IMR-90 (cell line): ENCODE data around the gene RPS15. TPM values are rescaled to one million over a fixed set of nuclear protein-coding genes. Genes with fewer than 3 reads are reported as not detected.

Experiments
- ATAC-seq: fragments of 200-7000 bp; cut with Tn5 transposase; 2 replicates; pipeline ENCODE4 v1.9.1; 2020; ENCODE audit warnings: low read depth, mild to moderate bottlenecking, moderate library complexity
- BruUV-seq: library from RNA; stranded (reverse); fragments of 400-500 nt; replicated peaks from 2 replicates; lab custom pipeline; 2021; lab: Mats Ljungman, UMichigan
- CTCF ChIA-PET: fragments of 300-600 bp; formaldehyde crosslinking; extraction: SDS; loops from one replicate; lab custom pipeline; 2021; ENCODE audit warnings: antibody characterized with exemption; lab: Yijun Ruan, JAX
- POLR2A ChIA-PET: fragments of 300-600 bp; sonication (Branson Sonifier 250); formaldehyde crosslinking; loops from one replicate; lab custom pipeline; 2022; ENCODE audit warnings: antibody characterized with exemption; ENCODE audit not compliant: unreplicated experiment; lab: Charles Lee
- DNase-seq: peaks from one replicate; pipeline ENCODE4 v3.0.0; 2013
- H2AFZ ChIP-seq: replicated peaks from 2 replicates; pipeline ENCODE3; 2013; ENCODE audit warnings: low read length, mild to moderate bottlenecking; ENCODE audit not compliant: poor library complexity
- H2AK5ac ChIP-seq: 2 replicates; pipeline ENCODE4 v1.6.1; 2013; ENCODE audit warnings: low read depth, low read length, inconsistent platforms
- H2AK9ac ChIP-seq: replicated peaks from 2 replicates; pipeline ENCODE3; 2013; ENCODE audit warnings: mild to moderate bottlenecking, low read depth, low read length, moderate library complexity; ENCODE audit not compliant: poor library complexity
- H2BK120ac ChIP-seq: 2 replicates; pipeline ENCODE4 v1.6.1; 2013; ENCODE audit warnings: low read depth, low read length, inconsistent platforms
- H2BK15ac ChIP-seq: 3 replicates; pipeline ENCODE4 v1.6.1; 2013; ENCODE audit warnings: low read depth, low read length, inconsistent platforms
- H2BK20ac ChIP-seq: 2 replicates; pipeline ENCODE4 v1.6.1; 2013; ENCODE audit warnings: low read depth, mild to moderate bottlenecking, inconsistent platforms, low read length, moderate library complexity
- H2BK5ac ChIP-seq: 2 replicates; pipeline ENCODE4 v1.6.1; 2013; ENCODE audit warnings: mild to moderate bottlenecking, low read depth, low read length, inconsistent platforms; ENCODE audit not compliant: poor library complexity, severe bottlenecking
- H3K14ac ChIP-seq: replicated peaks from 2 replicates; pipeline ENCODE4 v1.6.1; 2013; ENCODE audit warnings: low read depth, low read length, inconsistent platforms
- H3K18ac ChIP-seq: 2 replicates; pipeline ENCODE4 v1.6.1; 2013; ENCODE audit warnings: low read depth, low read length, control low read depth
- H3K23ac ChIP-seq: 2 replicates; pipeline ENCODE4 v1.6.1; 2013; ENCODE audit warnings: low read depth, low read length, inconsistent platforms
- H3K27ac ChIP-seq: 2 replicates; pipeline ENCODE4 v1.5.1; 2013; ENCODE audit warnings: mild to moderate bottlenecking, control low read depth, low read length; ENCODE audit not compliant: insufficient read depth
- H3K27me3 ChIP-seq: 2 replicates; pipeline ENCODE4 v1.6.1; 2013; ENCODE audit warnings: low read length; ENCODE audit not compliant: control insufficient read depth, insufficient read depth
- H3K36me3 ChIP-seq: 2 replicates; pipeline ENCODE4 v1.6.1; 2013; ENCODE audit warnings: low read length, mixed read lengths; ENCODE audit not compliant: control insufficient read depth, insufficient read depth
- H3K4ac ChIP-seq: 2 replicates; pipeline ENCODE4 v1.6.1; 2013; ENCODE audit warnings: low read depth, low read length, inconsistent platforms
- H3K4me1 ChIP-seq: 2 replicates; pipeline ENCODE4 v1.6.1; 2013; ENCODE audit warnings: low read length, mixed read lengths; ENCODE audit not compliant: control insufficient read depth, insufficient read depth
- H3K4me2 ChIP-seq: 2 replicates; pipeline ENCODE4 v1.6.1; 2013; ENCODE audit warnings: low read depth, mild to moderate bottlenecking, control low read depth, low read length, moderate library complexity
- H3K4me3 ChIP-seq: 2 replicates; pipeline ENCODE4 v1.5.1; 2013; ENCODE audit warnings: low read depth, mild to moderate bottlenecking, control low read depth, low read length, moderate library complexity; ENCODE audit not compliant: insufficient read depth
- H3K56ac ChIP-seq: 2 replicates; pipeline ENCODE4 v1.6.1; 2013; ENCODE audit warnings: low read length, inconsistent platforms; ENCODE audit not compliant: insufficient read depth; ENCODE audit errors: extremely low read depth
- H3K79me1 ChIP-seq, 2 experiments: 2 replicates each; pipeline ENCODE4 v1.6.1; 2013; ENCODE audit warnings: low read length in 2 of 2, inconsistent platforms in 1 of 2, low read depth in 1 of 2
- H3K9ac ChIP-seq: 2 replicates; pipeline ENCODE4 v1.6.1; 2013; ENCODE audit warnings: low read depth, low read length, control low read depth
- H3K9me1 ChIP-seq: 2 replicates; pipeline ENCODE4 v1.6.1; 2013; ENCODE audit warnings: low read length, inconsistent platforms; ENCODE audit not compliant: insufficient read depth
- H3K9me3 ChIP-seq: 2 replicates; pipeline ENCODE4 v1.6.1; 2013; ENCODE audit warnings: low read length; ENCODE audit not compliant: control insufficient read depth, insufficient read depth
- H4K20me1 ChIP-seq: 2 replicates; pipeline ENCODE4 v1.6.1; 2013; ENCODE audit warnings: low read length, inconsistent platforms; ENCODE audit not compliant: insufficient read depth
- H4K5ac ChIP-seq: 2 replicates; pipeline ENCODE4 v1.6.1; 2013; ENCODE audit warnings: mild to moderate bottlenecking, low read depth, low read length, control low read depth
- H4K8ac ChIP-seq, 2 experiments: 2 replicates each; pipeline ENCODE4 v1.6.1; 2013; ENCODE audit warnings: low read depth in 2 of 2, low read length in 2 of 2, control low read depth in 1 of 2, inconsistent platforms in 1 of 2
- H4K91ac ChIP-seq: 2 replicates; pipeline ENCODE4 v1.6.1; 2013; ENCODE audit warnings: low read depth, low read length, inconsistent platforms; ENCODE audit not compliant: insufficient read depth
- BHLHE40 ChIP-seq: fragments of 150-350 bp; IDR thresholded peaks from 2 replicates; pipeline ENCODE4 v1.6.1; 2016; ENCODE audit warnings: mild to moderate bottlenecking, low read depth, low read length
- FOS ChIP-seq: fragments of 150-350 bp; IDR thresholded peaks from 2 replicates; pipeline ENCODE4 v1.6.1; 2016; ENCODE audit warnings: low read depth, low read length
- MAZ ChIP-seq: IDR thresholded peaks from 2 replicates; pipeline ENCODE4 v1.6.1; 2012; ENCODE audit warnings: low read depth, mild to moderate bottlenecking, low read length, improper control_type of control experiment, moderate library complexity, borderline replicate concordance
- MXI1 ChIP-seq: IDR thresholded peaks from 2 replicates; pipeline ENCODE4 v1.6.1; 2012; ENCODE audit warnings: low read depth, mild to moderate bottlenecking, low read length, moderate library complexity, borderline replicate concordance
- POLR2A ChIP-seq: IDR thresholded peaks from 2 replicates; pipeline ENCODE4 v1.6.1; 2012; ENCODE audit warnings: mild to moderate bottlenecking, low read depth, low read length
- RAD21 ChIP-seq: IDR thresholded peaks from 2 replicates; pipeline ENCODE4 v1.6.1; 2012; ENCODE audit warnings: low read length, improper control_type of control experiment
- RCOR1 ChIP-seq: IDR thresholded peaks from 2 replicates; pipeline ENCODE4 v1.6.1; 2012; ENCODE audit warnings: mild to moderate bottlenecking, low read length, improper control_type of control experiment; ENCODE audit not compliant: insufficient replicate concordance
- SMC3 ChIP-seq: fragments of 150-350 bp; IDR thresholded peaks from 2 replicates; pipeline ENCODE4 v1.6.1; 2016; ENCODE audit warnings: low read depth, mild to moderate bottlenecking, antibody characterized with exemption, low read length, moderate library complexity
- WGBS, 2 experiments: methylation state at CpG; one replicate each; pipeline versions ENCODE4 v1.1.5 to v1.1.7; 2013; ENCODE audit warnings: missing lambda C conversion rate in 2 of 2; ENCODE audit not compliant: insufficient read length in 1 of 2; ENCODE audit errors: extremely low coverage in 2 of 2; 5-methylcytosine and 5-hydroxymethylcytosine counted together
- dilution Hi-C: fragments of 300-500 bp; cut with HindIII; formaldehyde crosslinking; loops from one replicate; pipeline ENCODE4 v1.14.3; 2018; ENCODE audit warnings: low sequenced_read_pairs; ENCODE audit not compliant: unreplicated experiment
- in situ Hi-C: fragments of 300-500 bp; cut with MboI; formaldehyde crosslinking; loops from 3 replicates; pipeline ENCODE4 v1.14.3; 2019; ENCODE audit warnings: low sequenced_read_pairs, inconsistent platforms, mixed read lengths
- intact Hi-C: fragments of 100-400 bp; cut with micrococcal nuclease; formaldehyde crosslinking; loops from 2 replicates; pipeline ENCODE4 v1.10.0; 2022
- polyA plus RNA-seq, 3 experiments: library from polyadenylated mRNA; depleted of rRNA; stranded (reverse); fragments of >200 nt; gene quantifications; 2 replicates each; pipeline ENCODE4 v1.2.3, GENCODE V29; 2012; ENCODE audit warnings: low replicate concordance in 1 of 3
- total RNA-seq: library from RNA; depleted of rRNA; stranded (reverse); fragments of >200 nt; gene quantifications from 2 replicates; pipeline ENCODE4 v1.2.3, GENCODE V29; 2012

The RPS15 gene
- total and polyA plus RNA-seq, 2 of the 4 experiments (the other 2 are of a cell fraction): 1,179 to 1,855 TPM

DNA sequence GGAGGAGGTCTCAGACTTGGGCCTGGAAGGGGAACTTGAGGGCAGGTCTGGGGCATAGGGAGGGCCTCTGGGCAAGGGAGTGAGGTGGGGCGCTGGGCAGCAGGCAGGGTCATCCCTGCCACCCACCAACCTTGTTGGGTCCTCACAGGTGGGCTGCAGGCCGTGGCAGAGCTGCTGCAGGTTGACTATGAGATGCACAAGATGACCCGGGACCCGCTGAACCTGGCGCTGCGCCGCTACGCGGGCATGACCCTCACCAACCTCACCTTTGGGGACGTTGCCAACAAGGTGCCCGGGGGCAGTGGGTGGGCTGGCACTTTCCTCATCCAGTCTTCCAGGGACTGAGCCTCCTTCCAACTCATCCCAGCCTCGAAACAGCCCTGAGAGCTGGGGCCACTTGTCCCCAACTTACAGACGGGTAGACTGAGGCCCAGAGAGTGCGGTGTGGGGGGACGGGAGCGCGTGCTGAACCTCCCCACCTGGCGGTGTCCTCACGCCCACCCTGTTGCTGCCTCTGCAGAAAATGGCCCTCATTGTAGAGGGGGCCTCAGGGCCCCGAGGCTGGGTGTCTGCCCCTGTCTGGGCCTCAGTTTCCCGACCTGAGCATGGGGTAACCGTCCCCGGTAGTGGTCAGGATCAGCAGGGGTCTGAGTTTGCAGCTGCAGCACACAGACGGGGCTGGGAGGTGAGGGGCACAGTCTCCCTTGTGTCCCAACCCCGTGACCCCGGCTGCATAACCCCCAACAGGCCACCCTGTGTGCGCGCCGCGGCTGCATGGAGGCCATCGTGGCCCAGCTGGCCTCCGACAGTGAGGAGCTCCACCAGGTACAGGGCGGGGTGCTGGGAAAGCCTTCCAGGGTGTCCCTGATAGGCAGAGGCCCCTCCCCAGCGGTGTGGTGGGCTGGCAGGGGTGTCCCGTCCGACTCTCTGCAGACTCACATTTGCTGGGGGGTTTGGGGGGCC, 22.1 kb downstream of the RPS15 start:
- H3K56ac ChIP-seq: no peak overlapping the region

More for the DNA sequence above, 22.1 kb downstream of the RPS15 start:
- 0 out of 2 replicates have a peak, but pooled peaks cover 2% of the 10 kb centered on the region for H3K9me1 ChIP-seq
- no peak overlapping the region for H3K4ac ChIP-seq
- no TSS peak for BruUV-seq
- no peak overlapping the region for H4K5ac ChIP-seq
- TF ChIP-seq SMC3: no peak
- TF ChIP-seq MXI1: no peak
- TF ChIP-seq BHLHE40: no peak
- no peak for TF ChIP-seq POLR2A
- no peak for TF ChIP-seq MAZ
- TF ChIP-seq RAD21: no peak
- TF ChIP-seq FOS: no peak
- TF ChIP-seq RCOR1: no peak
- no peak overlapping the region for H2BK120ac ChIP-seq
- H3K36me3 ChIP-seq: peaks cover 3% of the 10 kb centered on the region; the same call in 1 of the 2 replicates
- H3K4me1 ChIP-seq: no peaks in the 10 kb centered on the region
- DNase-seq (no peak), ATAC-seq (no peak)
- in situ Hi-C loops: no loop called here
- no peaks in the 10 kb centered on the region for H3K9me3 ChIP-seq
- H3K79me1 ChIP-seq: no peaks in the 10 kb centered on the region
- ChIA-PET CTCF (no interaction called here), POLR2A (no interaction called here)
- peaks cover 22% of the 10 kb centered on the region for H3K27me3 ChIP-seq
- no peak overlapping the region for H3K9ac ChIP-seq
- no peak overlapping the region for H3K23ac ChIP-seq
- H4K8ac ChIP-seq: no peak overlapping the region
- dilution Hi-C loops: no loop called here
- H2AFZ ChIP-seq: no peak overlapping the region
- H4K20me1 ChIP-seq: peaks cover 30% of the 10 kb centered on the region
- H3K18ac ChIP-seq: no peak overlapping the region
- no peak overlapping the region for H2AK5ac ChIP-seq
- no peak overlapping the region for H2BK15ac ChIP-seq
- H2AK9ac ChIP-seq: no peak overlapping the region
- WGBS, 2 experiments: 90% methylated on average over 20 of the region's 36 CpGs; no CpG with 5 or more reads in 1 of the 2 experiments
- no peak overlapping the region for H3K4me3 ChIP-seq
- H2BK5ac ChIP-seq: no peak overlapping the region
- no peak overlapping the region for H2BK20ac ChIP-seq
- H4K91ac ChIP-seq: no peak overlapping the region
- no peak overlapping the region for H3K4me2 ChIP-seq
- H3K27ac ChIP-seq: no peak overlapping the region
- H3K14ac ChIP-seq: no peak overlapping the region
- intact Hi-C loops: no loop called here
